NCI-H774 (cell line): Measurements from ENCODE around the gene ZNF432.

Experiments
- DNase-seq: peaks from one replicate; lab custom pipeline; 2025; lab: John Stamatoyannopoulos, UW

The ZNF432 gene

DNA sequence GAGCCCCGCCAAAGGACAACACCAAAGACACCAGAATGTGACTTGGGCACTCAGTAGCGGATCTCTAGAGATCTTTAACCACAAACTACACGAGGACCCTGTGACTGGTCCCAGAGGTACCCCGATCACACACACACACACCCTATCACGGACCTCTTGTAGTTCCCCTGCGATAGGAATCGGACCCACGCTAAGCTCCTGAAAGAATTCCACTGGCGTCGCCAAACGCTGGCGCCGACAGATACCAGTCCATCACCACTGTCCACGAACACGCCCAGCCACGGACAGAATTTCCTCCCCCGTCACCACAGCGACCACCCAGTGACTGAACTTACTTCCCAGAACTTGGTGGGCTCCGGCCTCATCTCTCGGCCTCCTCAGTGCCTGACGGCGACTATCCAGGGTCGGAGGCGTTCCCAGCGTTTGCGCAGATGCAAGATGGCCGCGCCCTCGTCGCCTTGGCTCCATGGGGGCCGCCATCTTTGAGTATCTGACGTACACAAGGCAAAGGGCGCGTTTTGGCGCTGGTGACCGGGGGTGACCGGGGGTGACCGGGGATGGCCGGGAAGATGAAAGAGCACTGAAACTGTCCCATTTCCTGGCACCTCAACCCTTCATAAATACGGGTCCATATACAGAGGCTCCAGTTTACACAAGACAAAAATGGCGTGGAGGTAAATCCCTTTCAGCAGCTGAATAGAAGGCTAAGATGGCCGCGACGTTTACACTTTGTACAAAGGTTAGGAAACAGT is 40.7 kb downstream of the ZNF432 start, which contains the start of gene ZNF615:
Gene ZNF615, minus strand, starts transcription at position 406 of the 752 bp plus-strand sequence. CDS start 4,500 bp downstream, outside the sequence.
- peak; percentile 81 for DNase-seq

DNA sequence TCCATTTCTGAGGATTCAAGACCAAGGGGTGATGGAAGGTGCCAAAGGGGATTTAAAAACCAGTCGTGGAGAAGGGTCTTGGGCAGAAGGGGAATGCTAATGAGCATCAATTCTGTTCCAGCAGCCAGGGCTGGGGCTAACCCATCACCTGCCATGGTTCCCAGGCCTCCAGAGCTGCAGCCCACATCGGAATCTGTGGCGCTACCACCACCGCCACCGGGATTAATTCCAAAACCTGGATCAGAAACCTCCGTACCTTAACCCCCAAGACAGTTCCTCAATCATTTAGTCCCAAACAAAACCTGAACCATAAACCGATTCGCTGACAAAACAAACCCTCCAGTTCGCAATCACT is 41.2 kb downstream of the ZNF432 start:
- DNase-seq = no peak

DNA sequence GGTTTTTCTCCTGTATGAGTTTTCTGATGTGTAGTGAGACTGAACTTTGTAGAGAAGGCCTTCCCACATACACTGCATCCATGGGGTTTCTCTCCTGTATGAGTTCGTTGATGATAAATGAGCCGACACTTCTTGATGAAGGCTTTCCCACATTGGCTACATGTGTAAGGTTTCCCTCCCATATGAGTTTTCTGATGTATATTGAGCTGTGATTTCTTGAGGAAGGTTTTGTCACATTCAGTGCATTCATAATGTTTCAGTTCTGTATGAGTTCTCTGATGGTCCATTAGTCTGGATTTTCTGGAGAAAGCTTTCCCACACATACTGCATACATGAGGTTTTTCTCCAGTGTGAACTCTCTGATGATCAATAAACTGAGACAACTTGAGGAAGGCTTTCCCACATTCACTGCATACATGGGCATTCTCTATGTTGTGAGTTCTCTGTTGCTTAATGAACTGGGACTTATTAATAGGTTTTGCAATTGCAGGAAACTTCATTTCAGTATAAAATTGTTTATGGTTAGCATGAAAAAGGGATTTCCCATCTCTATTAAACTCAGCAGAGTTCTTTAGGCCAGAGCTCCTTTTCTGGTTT is 54.5 kb downstream of the ZNF432 start:
- DNase-seq = no peak

DNA sequence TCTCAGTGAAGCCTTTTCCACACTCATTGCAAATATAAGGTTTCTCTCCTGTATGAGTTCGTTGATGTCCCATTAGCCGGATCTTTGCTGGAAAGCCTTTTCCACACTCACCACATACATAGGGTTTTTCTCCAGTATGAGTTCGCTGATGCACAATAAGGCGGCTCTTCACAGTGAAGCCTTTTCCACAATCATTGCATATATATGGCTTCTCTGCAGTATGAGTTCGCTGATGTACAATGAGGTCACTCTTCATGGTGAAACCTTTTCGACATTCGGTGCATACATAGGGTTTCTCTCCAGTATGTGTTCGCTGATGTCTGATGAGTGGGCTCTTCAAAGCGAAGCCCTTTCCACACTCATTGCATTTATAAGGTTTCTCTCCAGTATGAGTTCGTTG is 55.2 kb downstream of the ZNF432 start:
- DNase-seq = no peak

DNA sequence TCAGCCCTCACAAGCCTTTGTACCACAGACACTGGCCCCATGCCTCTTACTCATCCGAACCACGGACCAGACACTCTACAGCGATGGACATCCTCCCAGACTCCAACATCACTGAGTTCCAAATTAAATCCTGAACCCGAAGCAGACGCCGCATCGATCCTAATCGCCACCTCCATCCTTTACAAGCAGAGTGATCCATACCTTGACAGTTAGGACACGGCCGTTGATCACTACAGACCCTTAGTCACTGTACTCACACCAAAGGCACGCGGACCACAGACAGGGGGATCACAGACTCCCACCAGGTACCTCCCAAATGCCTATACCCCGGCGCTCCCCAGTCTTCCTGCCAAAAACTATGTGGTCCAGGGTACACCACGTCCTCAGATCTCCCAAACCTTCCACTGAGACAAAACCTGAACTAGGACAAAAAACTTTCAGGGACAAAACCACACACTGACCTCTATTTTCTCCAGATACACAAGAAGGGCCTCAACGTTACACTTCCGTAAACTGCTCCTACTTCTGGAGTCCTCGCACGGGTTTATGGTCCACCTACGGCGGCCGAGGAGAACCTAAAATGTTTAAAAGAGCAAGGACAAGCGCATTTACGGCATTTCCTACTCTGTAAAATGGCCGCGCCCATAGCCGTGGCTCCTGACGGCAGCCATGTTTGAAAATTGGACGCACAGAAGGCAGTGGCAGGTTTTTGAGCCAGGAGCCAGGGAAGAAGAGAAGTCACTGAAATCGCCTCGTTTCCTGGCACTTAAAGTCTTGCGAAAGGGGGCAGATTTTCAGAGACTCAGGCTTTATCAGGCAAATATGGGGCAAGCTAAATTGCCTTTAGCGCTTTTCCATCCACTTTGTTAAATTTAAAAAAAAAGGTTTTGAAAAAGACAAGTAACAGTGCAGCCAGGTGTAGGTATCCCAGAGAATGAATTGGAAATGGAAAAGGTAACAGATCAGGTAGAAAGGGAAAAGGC is 62.0 kb downstream of the ZNF432 start, which contains the start of gene ZNF350:
Gene ZNF350, minus strand, starts transcription at position 532 of the 983 bp plus-strand sequence. CDS start 12,480 bp downstream, outside the sequence.
- peak; percentile 85 for DNase-seq

DNA sequence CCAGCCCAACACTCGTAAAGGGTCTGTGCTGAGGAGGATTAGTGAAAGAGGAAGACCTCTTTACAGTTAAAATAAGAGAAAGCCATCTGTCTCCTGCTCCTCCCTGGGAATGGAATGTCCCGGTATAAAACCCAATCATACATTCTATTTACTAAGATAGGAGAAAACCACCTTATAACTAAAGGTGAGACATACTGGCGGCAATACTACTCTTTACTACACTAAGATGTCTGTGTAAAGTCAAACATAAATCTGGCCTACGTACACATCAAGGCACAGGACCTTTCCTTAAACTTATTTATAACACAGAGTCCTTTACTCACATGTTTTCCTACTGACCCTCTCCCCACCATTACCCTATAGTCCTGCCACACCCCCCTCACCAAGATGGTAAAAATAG is 65.3 kb downstream of the ZNF432 start:
- DNase-seq = no peak
